Measurements from ENCODE around the gene EDC3.
"Not testable (repeated sequence)": the region's sequence is repeated elsewhere in the genome, so short reads cannot be mapped to it uniquely, and the experiment has no call there.

The EDC3 gene

GRCh38 chr15:74695597-74696397, at the start of gene EDC3:
TSS of gene EDC3 (minus strand) at chr15:74696024. CDS start at chr15:74675124, 20,900 bp downstream.
- DNase-seq: peak; percentile 92

DNA sequence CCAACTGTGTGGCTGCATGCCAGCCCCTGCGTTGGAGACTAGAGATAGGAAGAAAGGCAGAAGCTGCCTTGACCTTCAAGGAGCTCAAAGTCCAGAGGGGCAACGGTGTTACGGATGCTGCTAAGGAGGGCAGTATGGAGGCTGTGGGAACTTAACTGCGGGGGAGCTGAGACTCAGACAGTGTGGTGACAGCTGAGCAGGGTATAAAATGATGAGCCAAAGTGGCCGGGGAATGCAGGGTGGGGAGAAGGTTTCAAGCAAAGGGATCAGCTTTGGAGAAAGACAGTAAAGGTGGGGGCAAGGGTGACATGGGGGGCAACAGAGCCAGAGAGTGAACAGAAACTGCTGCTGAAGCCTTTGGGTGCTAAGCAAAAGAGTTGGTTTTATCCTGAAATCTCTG, 46.6 kb upstream of the EDC3 start:
- DNase-seq: no peak

DNA sequence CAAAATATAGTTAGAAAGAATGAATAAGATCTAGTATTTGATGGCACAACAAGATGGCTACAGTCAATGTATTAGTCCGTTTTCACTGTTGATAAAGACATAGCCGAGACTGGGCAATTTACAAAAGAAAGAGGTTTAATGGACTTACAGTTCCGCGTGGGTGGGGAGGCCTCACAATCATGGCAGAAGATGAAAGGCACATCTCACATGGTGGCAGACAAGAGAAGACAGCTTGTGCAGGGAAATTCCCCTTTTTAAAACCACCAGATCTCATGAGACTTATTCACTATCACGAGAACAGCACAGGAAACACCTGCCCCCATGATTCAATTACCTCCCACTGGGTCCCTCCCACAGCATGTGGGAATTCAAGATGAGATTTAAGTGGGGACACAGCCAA, 42.4 kb upstream of the EDC3 start:
- DNase-seq: not testable (repeated sequence)

DNA sequence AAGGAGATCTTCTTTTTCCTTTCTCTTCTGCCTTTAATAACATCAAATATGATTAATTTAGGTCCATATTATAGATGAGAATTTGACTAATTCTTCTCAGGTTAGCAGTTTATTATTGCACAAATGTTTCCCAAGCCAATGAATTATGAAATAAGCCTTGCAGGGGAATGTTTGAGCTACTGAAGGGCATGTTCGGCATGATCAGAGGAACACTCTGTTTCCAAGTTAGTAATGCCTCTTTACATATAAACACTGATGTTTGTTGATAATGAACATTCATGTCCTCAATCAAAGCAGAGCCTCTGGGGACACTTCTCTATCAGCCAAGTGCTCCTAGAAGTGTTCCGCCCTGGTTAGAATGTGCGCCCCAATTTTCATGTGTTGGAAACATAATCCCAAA, 39.5 kb upstream of the EDC3 start:
- no peak for DNase-seq

GRCh38 chr15:74733269-74733668, 37.4 kb upstream of the EDC3 start:
- no peak for DNase-seq

DNA sequence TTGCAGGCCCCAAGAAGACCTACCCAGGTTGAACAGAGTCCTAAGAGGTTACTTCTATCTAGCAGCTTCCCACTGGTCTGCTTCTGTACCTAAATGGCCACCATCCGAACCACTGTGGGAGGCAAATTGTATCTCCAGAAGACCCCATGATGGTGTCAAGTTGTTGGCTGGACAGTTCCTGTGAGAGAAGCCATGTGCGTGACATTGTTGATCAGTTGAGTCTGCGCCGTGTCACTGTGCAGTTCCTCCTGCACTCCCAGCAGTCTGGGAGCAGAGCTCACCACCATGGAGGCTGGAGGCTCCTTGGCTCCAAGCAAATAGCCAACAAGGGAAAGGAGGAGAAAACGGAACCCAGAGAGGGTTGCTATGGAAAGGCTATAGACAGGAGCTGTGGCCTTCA, 37.0 kb upstream of the EDC3 start:
- no peak for DNase-seq

GRCh38 chr15:74730619-74731316, 34.9 kb upstream of the EDC3 start:
- no peak for DNase-seq

- DNase-seq: not testable (repeated sequence)
These were observed 33.5 kb upstream of the EDC3 start for GRCh38 chr15:74729372-74729771.

GRCh38 chr15:74728699-74729098, 32.9 kb upstream of the EDC3 start:
- DNase-seq: not testable (repeated sequence)

- DNase-seq: peak; percentile 8
These were observed 31.9 kb upstream of the EDC3 start for GRCh38 chr15:74727727-74728126.

GRCh38 chr15:74726774-74727164, 30.9 kb upstream of the EDC3 start:
- no peak for DNase-seq

- DNase-seq: no peak
These were observed 30.3 kb upstream of the EDC3 start for GRCh38 chr15:74725845-74726773.

- peak; percentile 12 for DNase-seq
These were observed 29.5 kb upstream of the EDC3 start, which contains the start of gene CYP1A1 for GRCh38 chr15:74725225-74725774. TSS of gene CYP1A1 (minus strand) at chr15:74725528. CDS start at chr15:74723097, 2,431 bp downstream.

- no peak for DNase-seq
These were observed 28.9 kb upstream of the EDC3 start for GRCh38 chr15:74724570-74725224.

GRCh38 chr15:74723754-74724334, 28.0 kb upstream of the EDC3 start:
- peak; percentile 60 for DNase-seq

DNA sequence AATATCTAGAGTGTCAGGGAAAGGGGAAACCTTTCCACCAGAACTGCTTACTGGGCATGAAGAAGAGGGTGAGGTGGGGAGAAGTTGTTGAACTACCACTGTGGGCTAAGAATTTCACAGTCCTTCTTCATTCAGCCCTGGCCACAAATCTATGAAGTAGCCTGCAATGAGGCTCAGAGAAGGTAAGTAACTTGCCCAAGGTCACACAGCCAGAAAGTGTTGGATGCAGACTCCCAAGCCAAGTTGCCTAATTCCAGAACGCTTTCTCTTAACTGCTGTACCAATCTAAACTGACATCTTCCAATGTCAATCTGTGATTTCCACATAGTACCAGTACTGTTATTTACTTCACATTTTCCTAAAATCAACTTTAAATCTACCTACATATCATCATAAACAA, 27.4 kb upstream of the EDC3 start:
- no peak for DNase-seq

DNA sequence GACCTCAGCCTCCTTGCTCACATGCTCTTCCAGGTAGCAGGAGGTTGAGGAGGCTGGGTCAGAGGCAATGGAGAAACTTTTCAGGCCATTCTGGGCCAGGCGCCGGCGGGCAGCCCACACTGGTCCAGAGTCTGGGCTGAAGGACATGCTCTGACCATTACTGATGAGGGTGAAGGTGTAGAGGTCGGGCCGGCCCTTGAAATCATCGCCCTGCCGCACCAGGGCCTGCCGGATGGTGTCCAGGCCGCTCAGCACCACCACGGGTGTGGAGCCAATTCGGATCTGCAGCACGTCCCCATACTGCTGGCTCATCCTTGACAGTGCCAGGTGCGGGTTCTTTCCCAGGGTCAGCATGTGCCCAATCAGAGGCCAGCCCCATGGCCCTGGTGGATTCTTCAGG, 26.8 kb upstream of the EDC3 start:
- DNase-seq: no peak

- no peak for DNase-seq
These were observed 20.8 kb upstream of the EDC3 start for GRCh38 chr15:74716651-74717050.

GRCh38 chr15:74712311-74712710, 16.5 kb upstream of the EDC3 start:
- no peak for DNase-seq

DNA sequence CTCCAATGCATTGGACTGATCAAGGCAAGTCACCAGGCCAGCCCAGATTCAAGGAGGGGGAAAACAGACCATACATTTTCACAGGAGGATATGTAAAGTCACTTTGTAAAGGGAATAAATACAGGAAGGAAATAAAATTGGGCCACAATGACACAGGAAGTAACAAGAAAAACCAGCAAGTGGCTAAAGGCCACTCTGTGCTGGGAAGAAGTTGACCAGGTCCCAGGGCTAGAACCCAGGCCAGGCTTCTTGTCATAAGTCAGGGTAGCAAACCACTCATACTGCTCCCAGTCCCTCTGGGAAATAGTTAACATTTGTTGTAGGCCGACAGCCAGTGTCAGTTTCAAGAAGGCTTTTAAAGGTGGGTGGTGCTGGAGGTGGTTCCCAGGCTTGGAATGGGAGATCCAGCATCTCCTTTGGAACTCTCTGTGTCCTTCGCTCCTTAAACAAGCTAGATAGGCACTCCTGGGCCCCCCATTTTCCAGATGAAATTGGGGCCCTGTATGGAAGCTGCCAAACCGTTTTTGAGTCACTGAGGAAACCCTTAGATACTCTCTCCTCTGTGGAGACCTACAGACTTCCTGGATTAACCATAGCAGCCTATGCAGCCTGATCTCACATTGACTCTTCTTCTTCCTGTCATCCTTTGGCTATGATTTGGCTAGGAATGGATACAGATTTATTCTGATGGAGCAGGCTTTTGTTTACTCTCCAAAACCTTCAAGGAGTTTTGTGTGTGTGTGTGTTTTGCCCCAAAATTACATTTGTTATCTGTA, 14.7 kb upstream of the EDC3 start:
- no peak for DNase-seq

DNA sequence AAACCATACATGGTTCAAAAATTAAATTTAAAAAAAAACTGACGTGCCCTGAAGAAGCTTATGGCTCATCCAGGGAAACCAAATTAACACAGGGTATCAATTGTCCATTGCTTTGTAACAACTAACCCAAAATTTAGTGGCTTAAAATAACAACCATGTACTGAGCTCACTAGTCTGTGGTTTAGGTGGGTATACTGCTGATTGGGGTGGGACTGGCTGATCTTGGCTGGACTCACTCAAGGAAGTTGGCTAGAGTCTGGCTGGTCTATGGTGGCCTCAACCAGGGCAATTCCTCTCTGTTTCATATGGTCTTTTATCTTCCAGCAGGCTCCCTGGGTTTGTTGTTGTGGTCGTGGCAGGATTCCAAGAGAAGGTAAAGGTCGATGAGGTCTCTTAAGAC, 14.1 kb upstream of the EDC3 start:
- no peak for DNase-seq
